GM18519 (cell line): ENCODE results near the gene IGFBP4.

Source experiments
- ATAC-seq: cut with Tn5 transposase; IDR thresholded peaks from one replicate; pipeline ENCODE4 v1.9.1; 2021; ENCODE audit warnings: mild to moderate bottlenecking, moderate library complexity; ENCODE audit not compliant: unreplicated experiment, low FRiP score

IGFBP4 gene

GRCh38 chr17:40452921-40453378 lies 9.7 kb downstream of the IGFBP4 start:
- ATAC-seq = no peak

- no peak for ATAC-seq
Observed at GRCh38 chr17:40453881-40454612, 10.8 kb downstream of the IGFBP4 start.

GRCh38 chr17:40454613-40454995 lies 11.4 kb downstream of the IGFBP4 start:
- ATAC-seq = no peak

- no peak for ATAC-seq
Observed at GRCh38 chr17:40456396-40456951, 13.2 kb downstream of the IGFBP4 start.

- no peak for ATAC-seq
Observed at GRCh38 chr17:40457369-40457768, 14.1 kb downstream of the IGFBP4 start.

- no peak for ATAC-seq
Observed at GRCh38 chr17:40457964-40458791, 14.9 kb downstream of the IGFBP4 start.

GRCh38 chr17:40458851-40459482 lies 15.7 kb downstream of the IGFBP4 start:
- no peak for ATAC-seq

- ATAC-seq = no peak
Observed at GRCh38 chr17:40459636-40460603, 16.7 kb downstream of the IGFBP4 start.

GRCh38 chr17:40460604-40460967 lies 17.3 kb downstream of the IGFBP4 start:
- no peak for ATAC-seq

- no peak for ATAC-seq
Observed at GRCh38 chr17:40460968-40461731, 17.9 kb downstream of the IGFBP4 start.

- no peak for ATAC-seq
Observed at GRCh38 chr17:40461732-40462342, 18.6 kb downstream of the IGFBP4 start.

- ATAC-seq = no peak
Observed at GRCh38 chr17:40462343-40463121, 19.3 kb downstream of the IGFBP4 start.

GRCh38 chr17:40463122-40463550 lies 19.9 kb downstream of the IGFBP4 start:
- no peak for ATAC-seq

- no peak for ATAC-seq
Observed at GRCh38 chr17:40464392-40464855, 21.2 kb downstream of the IGFBP4 start.

GRCh38 chr17:40466298-40466971 lies 23.2 kb downstream of the IGFBP4 start:
- no peak for ATAC-seq

GRCh38 chr17:40467281-40467867 lies 24.1 kb downstream of the IGFBP4 start:
- ATAC-seq = no peak

GRCh38 chr17:40468560-40468959 lies 25.3 kb downstream of the IGFBP4 start:
- ATAC-seq = no peak
